ENCODE measurements around the gene CDC42EP4. TPM values are rescaled to one million over a fixed set of nuclear protein-coding genes. Genes with fewer than 3 reads are reported as not detected.
A peak's percentile ranks its signal among the peaks of the same experiment; 100 is the strongest.
"Not testable (repeated sequence)": the region's sequence is repeated elsewhere in the genome, so short reads cannot be mapped to it uniquely, and the experiment has no call there.

Gene CDC42EP4
- total RNA-seq, 4 donors from 2014 or later = 54.9 to 75.6 (median 69.6) TPM

GRCh38 chr17:73267648-73268537, 43.9 kb downstream of the CDC42EP4 start:
- Histone ChIP-seq H3K36me3 (no peaks in the 10 kb centered on the region), H3K9me3 (no peaks in the 10 kb centered on the region), H3K4me1 (peaks cover 0 to 4% (median 3%) of the 10 kb centered on the region in 4 donors), H3K27me3 (no peaks in the 10 kb centered on the region), H3K4me3 (no peak overlapping the region), H3K27ac (peak overlapping the region in 1 of 4 donors; percentile 32)
- intact Hi-C loops (cut with DNase I; ENCODE audit: low total_unique reads) (no loop called here), in situ Hi-C loops (cut with MboI; ENCODE audit: low pct_ligation_motif_present in 1 of 4, low pct_unique_long_range_greater_than_20kb in 1 of 4, low sequenced_read_pairs in 3 of 4) (no loop called here)
- no peak for TF ChIP-seq POLR2A (IDR thresholded peaks at IDR 0.05)
- TF ChIP-seq EP300 (IDR thresholded peaks at IDR 0.05; ENCODE audit: low read depth) = no peak
- TF ChIP-seq POLR2AphosphoS5 (IDR thresholded peaks at IDR 0.05) = no peak
- no peak for TF ChIP-seq CTCF (IDR thresholded peaks at IDR 0.05)
- 63 to 90% methylated on average over 2 to 11 of the region's 11 CpGs for WGBS, 2 donors (ENCODE audit: low coverage in 1 of 2)
- no peak for DNase-seq

- 88 to 94% methylated on average over 3 to 11 of the region's 11 CpGs for WGBS, 2 donors (ENCODE audit: low coverage in 1 of 2)
- TF ChIP-seq POLR2AphosphoS5 (IDR thresholded peaks at IDR 0.05) (no peak), EP300 (IDR thresholded peaks at IDR 0.05; ENCODE audit: low read depth) (no peak), POLR2A (IDR thresholded peaks at IDR 0.05) (no peak), CTCF (IDR thresholded peaks at IDR 0.05) (no peak)
- no peak overlapping the region for H3K27ac ChIP-seq
Observed at GRCh38 chr17:73266796-73267195, 45.0 kb downstream of the CDC42EP4 start.

GRCh38 chr17:73265646-73266640, 45.9 kb downstream of the CDC42EP4 start:
- intact Hi-C loops (cut with DNase I; ENCODE audit: low total_unique reads) (no loop called here), in situ Hi-C loops (cut with MboI; ENCODE audit: low pct_ligation_motif_present in 1 of 4, low pct_unique_long_range_greater_than_20kb in 1 of 4, low sequenced_read_pairs in 3 of 4) (no loop called here)
- WGBS, 2 donors (ENCODE audit: low coverage in 1 of 2) = 91 to 93% methylated on average over 13 to 24 of the region's 24 CpGs
- no peaks in the 10 kb centered on the region for H3K9me3 ChIP-seq
- H3K4me1 ChIP-seq = peaks cover 4 to 19% (median 16%) of the 10 kb centered on the region in 4 donors
- H3K4me3 ChIP-seq = no peak overlapping the region
- H3K27me3 ChIP-seq = no peaks in the 10 kb centered on the region
- no peak overlapping the region for H3K27ac ChIP-seq
- no peaks in the 10 kb centered on the region for H3K36me3 ChIP-seq
- no peak for TF ChIP-seq POLR2A (IDR thresholded peaks at IDR 0.05)
- no peak for TF ChIP-seq EP300 (IDR thresholded peaks at IDR 0.05; ENCODE audit: low read depth)
- no peak for TF ChIP-seq POLR2AphosphoS5 (IDR thresholded peaks at IDR 0.05)
- TF ChIP-seq CTCF (IDR thresholded peaks at IDR 0.05) = no peak
- DNase-seq = no peak

More at GRCh38 chr17:73266796-73267195, 45.0 kb downstream of the CDC42EP4 start:
- DNase-seq = no peak
- in situ Hi-C loops (cut with MboI; ENCODE audit: low pct_ligation_motif_present in 1 of 4, low pct_unique_long_range_greater_than_20kb in 1 of 4, low sequenced_read_pairs in 3 of 4) = no loop called here
- no peaks in the 10 kb centered on the region for H3K9me3 ChIP-seq
- no peaks in the 10 kb centered on the region for H3K27me3 ChIP-seq
- H3K4me1 ChIP-seq = peaks cover 1 to 13% (median 12%) of the 10 kb centered on the region in 4 donors
- intact Hi-C loops (cut with DNase I; ENCODE audit: low total_unique reads) = no loop called here
- H3K4me3 ChIP-seq = no peak overlapping the region
- no peaks in the 10 kb centered on the region for H3K36me3 ChIP-seq

GRCh38 chr17:73264448-73264847, 47.4 kb downstream of the CDC42EP4 start:
- peaks cover 4 to 19% (median 16%) of the 10 kb centered on the region in 4 donors for H3K4me1 ChIP-seq
- in situ Hi-C loops (cut with MboI; ENCODE audit: low pct_ligation_motif_present in 1 of 4, low pct_unique_long_range_greater_than_20kb in 1 of 4, low sequenced_read_pairs in 3 of 4); H3K36me3 ChIP-seq; H3K27ac ChIP-seq; H3K27me3 ChIP-seq; H3K4me3 ChIP-seq; H3K9me3 ChIP-seq; intact Hi-C loops (cut with DNase I; ENCODE audit: low total_unique reads); DNase-seq: not testable (repeated sequence)
- 65% methylated on average over 2 of the region's 2 CpGs; no CpG with 5 or more reads in 1 of the 2 donors for WGBS, 2 donors (ENCODE audit: low coverage in 1 of 2)
